NCI-H2171 (cell line): ENCODE measurements around the gene TNFRSF1A.
"Not testable (repeated sequence)": the region's sequence is repeated elsewhere in the genome, so short reads cannot be mapped to it uniquely, and the experiment has no call there.

Source experiments
- DNase-seq: peaks from one replicate; lab custom pipeline; 2025; lab: John Stamatoyannopoulos, UW

The TNFRSF1A gene

DNA sequence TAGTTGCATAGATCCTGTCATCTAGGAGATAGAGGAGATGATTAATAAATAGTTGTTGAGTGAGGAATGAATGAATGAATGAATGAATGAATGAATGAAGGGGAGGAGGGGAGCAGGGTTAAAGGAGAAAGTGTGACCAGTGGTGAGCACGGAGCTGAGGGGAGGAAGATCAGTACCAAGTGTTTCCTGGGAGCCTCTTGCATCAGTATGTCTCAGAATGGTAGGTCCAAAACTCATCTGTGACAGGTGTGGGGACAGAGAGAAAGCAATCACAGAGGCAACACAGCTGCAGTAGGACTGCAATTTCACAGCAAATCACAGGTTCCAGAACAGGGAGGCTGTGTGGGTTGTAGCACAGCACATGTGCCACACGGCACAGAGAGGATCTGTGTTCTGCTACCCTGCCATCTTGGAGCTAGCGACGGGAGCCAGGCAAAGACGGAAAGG lies 14.5 kb upstream of the TNFRSF1A start:
- no peak for DNase-seq

DNA sequence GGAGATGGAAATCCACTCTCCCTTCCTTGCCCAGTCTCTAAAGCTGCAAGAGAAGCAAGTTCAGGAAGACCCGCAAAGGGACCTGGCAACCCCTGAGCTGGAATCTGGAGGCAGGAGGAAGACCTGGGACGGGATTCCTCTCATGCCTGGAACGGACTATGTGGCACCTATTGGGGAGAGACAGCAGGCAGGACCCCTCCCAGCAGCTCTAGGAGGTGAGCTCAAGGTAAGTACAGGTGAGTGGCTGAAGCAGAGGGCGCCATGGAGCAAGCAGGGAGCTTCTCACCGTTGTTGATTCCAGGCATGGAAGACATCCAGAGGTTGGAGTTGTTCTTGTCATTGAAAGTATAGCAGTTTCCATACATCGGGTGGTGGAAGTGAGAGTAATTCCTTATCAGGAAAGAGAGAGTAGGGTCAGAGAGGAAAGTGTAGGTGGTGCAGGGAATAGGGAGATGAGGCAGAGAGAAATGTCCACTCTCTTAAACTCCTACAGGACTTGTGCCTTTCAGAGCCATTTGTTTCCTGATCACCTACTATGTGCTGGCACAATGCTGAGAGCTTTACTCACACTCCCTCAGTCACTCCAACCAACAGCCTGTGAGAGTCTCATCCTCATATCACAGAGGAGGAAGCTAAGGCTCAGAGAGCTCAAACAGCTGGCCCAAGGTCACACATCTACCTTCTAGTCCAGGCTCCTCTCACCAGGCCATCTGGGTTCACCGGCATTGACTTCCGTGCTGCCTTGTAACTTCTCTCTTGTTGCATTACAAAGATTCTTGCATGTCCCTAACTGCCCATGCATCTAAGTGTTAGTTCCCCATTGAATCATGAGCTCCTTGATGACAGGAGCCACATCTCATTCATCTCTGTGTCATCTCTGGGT lies 13.9 kb upstream of the TNFRSF1A start:
- DNase-seq, result no peak

DNA sequence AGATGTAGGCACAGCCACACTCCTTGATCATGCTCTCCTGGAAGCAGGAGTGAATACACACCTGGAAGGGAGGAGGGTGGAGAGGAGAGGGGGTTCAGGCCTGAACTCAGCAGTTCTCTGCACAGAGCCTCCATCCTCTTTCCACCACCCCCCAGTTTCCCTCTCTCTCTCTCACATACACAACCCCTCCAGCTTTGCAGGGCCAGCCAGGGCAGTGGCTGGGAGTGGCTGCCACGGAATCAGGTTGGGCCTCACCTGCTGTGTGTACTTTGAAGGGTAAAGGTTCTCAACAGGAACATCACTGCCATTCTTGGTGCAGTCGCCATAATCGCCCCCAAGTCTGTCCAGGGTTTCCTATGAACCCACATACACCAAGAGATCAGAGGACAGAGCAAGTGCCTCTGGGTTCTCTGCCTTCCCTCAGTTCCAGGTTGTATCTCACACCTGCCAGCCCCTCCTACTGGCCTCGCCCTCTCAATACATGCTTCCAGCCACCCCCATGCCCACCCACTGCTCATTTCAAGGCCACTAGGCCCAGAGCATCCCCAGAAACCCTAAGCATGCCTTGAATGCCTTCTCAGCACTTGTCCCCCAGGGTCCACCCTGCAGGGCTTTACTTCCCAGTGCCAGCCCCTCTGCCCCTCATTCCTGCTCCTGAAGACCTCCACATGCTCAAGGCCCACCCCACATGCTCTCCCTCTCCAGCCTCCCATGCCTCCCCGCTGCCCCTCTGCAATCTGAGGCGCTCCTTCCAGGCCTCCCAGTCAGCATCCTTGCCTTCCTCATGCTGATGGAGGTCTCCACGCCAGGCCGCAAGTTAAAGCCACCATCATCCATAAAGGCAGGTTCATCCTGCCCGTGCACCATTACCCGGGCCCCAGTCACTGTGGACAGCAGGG lies 12.9 kb upstream of the TNFRSF1A start:
- DNase-seq, result no peak

DNA sequence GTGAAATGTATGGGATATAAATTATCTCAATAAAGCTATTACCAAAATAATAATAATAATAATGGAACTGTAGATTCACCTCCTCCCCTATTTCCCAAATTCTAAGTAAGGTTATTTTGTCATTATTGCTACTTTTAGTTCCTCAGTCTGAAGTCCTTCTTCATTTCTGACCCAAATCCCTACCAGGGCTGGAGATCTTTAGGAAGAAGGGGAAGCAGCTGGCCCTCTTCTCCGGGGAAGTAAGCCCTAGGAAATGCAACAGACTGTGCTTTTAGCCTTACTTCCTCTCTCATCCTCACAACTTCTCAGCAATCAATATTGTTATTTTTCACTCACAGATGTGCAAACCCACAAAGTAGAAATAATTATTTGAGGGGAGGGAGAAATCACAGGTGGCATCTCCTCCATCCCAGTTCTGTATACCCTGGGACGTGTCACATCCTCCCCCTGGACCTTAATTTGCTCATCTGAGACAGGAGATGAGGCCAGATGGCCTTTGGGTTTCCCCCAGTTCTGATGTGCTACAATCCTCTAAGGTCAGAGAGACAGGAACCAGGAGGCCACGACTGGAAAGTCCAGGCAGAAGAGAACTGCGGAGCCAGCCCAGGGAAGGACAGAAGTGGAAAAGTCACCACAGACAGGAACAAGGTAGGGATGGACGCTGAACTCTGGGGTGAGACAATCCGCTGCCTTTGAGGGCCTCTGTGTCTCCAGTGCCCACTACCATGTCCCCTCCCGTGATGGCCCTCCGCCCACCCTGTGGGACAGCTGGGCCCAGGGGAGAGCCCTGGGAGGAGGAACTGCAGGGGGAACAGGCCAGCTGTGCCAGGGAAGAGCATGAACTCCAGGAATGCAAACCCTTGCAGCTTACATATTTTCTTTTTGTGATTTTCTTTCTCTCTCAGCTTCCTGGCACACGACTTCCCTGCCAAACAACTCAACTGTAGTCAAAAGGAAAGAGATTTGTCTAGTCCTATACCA lies 10.6 kb upstream of the TNFRSF1A start:
- DNase-seq, result no peak

DNA sequence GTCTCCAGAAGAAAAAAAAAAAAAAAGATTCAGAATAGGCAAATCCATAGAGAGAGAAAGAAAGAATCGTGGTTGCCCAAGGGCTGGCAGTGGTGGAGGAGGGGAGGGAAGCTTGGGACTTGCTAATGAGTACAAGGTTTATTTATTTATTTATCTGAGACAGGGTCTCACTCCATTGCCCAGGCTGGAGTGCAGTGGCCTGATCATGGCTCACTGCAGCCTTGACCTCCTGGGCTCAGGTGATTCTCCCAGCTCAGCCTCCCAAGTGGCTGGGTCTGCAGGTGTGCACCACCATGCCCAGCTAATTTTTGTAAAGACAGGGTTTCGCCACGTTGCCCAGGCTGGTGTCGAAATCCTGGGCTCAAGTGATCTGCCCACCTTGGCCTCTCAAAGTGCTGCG lies 9.7 kb upstream of the TNFRSF1A start:
- DNase-seq, result no peak

DNA sequence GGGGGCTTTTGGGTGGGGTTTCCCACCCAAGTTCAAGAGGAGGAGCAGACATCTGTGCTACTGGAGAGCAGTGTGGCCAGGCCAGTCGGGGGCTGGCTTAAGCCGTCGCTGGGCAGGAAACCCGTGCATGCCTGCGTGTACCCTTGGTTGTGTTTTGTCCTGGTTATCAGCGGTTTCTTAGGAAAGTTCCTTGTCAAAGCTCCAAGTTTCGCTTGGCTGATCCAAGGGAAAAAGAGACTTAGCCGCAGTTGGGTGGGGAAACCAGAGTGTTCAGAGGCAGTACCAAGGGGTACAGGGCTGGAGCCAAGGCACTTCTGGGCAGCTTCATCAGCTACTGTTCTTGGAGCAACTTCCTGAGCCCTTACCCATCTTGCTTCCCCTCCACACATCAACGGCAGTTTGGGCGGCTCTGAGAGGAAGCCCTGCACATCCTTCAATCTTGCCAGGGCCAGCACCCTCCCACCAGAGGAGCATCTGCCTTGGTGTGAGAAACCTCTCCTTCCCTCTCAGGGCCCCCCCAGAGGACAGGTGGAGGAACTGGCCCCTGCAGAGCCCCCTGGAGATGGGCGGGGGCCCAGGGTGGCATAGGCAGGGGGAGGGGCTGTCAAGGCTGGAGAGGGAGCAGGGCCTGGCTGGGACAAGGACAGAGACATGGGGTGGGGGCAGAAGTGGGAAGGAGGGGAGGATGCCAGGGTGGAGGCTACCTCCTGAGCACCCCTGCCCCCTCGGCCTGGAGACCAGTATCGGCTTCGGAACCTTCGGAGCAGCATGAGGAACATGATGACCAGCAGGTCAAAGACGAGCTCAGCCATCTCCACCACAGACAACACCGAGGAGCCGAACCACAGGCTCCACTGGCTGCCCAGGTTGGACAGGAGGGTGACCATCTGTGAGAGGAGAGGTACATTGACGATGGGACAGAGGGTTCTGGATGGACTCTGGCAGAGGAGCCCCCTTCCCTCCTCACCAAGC lies 5.8 kb upstream of the TNFRSF1A start:
- no peak for DNase-seq

DNA sequence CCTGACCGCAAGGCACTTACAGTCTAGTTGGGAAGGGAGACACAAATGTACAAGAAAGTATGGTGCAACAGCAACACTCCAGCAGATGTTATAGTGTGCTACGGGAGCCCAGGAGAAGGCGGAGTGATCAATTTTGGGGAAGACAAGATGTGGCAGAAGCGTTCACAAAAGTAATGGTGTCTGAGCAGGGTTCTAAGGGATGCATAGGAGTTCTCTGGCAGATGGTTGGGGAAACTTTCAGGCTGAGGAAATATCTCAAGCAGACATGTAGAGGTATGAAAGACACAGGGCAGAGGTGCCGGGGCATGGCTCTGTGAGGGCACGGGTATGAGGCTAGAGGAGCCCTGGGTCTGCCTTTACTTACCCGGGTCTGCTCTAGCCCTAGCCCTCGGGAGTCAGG lies 5.1 kb upstream of the TNFRSF1A start:
- no peak for DNase-seq

DNA sequence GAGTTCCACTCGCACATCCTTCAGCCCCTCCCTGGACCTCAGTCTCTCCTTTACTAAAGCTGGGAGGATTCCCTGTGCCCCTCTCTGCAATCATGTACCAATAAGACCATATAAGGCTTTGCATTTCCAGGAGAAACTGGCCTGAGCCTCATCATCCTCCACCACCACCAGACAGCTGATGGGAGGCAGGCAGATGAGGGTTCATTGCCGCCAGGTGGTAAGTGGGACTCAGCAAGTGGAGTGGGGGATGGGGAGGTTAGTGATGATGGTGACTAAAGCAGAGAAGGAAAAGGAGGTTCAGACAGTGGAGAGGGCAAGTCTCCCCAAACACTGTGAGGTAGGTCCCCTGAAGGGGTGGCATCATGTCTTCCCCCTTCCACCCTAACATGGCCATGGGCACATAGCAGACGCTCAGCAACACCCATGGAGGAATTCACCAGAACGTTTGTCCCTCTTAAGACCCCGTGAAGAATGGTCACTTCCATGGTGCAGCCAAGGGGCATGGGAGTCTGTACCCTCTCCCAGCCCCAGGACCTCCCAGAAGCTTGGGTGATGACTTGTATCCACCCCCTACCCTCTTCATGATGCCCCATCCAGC lies 4.5 kb upstream of the TNFRSF1A start:
- DNase-seq, result no peak

DNA sequence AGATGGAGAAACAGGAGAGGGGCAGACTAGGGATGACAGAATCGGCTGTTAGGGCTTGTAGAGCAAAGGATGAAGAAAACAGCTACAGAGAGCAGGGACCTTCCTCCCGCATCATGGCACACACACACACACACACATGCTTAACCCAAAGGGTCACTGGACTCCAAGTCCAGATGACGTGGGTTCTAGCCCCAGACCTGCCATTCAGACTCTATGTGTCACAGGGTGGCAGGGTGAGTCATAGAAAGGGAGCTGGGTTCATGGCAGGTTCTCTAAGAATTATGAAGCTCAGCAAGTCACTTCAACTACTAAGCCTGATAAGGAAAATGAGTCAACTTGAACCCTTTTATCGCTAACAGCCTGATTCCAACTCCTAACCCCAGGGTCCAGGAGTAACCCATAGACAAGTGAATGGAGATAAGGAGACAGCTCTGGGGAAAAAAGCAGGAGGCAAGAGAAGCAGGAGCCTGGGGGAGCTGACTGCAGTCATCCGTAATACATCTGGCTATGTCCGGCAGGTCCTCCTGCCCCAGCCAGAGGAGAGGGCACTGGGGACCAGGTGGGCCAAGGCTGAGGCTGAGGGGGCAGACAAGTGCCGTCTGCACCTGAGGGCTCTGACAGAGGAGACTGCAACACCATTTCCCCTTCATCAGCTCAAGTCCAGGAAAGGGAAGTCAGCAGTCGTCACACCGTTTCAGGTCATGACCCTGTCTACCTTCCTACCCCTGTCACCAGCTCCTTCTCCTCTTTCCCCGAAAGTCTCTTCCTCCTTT lies 3.6 kb upstream of the TNFRSF1A start:
- DNase-seq, result no peak

DNA sequence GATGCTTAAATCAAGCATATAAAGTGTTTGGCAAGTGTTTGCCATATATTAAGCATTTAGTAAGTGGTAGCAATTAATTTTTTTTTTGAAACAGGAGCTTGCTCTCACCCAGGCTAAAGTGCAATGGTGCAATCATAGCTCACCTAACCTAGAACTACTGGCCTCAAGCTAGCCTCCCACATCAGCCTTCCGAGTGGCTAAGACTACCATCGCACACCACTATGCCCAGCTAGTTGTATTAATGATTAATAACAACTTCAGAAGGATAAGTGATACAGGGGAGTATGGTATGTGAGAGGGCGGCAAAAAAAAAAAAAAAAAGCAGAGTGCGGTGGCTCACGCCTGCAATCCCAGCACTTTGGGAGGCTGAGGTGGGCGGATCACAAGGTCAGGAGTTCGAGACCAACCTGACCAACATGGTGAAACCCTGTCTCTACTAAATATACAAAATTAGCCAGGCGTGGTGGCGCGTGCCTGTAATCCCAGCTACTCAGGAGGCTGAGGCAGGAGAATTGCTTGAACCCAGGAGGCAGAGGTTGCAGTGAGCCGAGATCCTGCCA lies 2.3 kb upstream of the TNFRSF1A start:
- not testable (repeated sequence) for DNase-seq

DNA sequence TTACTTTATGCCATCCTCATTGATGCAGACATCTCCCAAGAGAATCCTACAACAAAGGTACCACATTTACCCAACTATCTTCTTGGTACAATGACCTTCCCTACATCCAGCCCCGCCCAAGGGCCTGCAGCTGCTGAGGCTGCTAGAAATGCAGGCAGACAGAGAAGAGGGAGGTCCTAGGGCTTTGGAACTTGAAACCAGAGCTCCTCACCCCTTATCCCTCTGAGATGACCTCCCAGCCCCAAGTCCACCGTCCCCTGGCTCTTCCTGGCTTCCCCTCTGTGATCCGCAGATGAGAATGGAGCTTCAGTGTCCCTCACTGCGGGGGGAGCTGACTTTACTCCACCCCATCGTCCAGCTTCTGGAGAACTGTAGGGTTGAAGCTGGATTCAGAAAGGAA lies 1.6 kb upstream of the TNFRSF1A start:
- no peak for DNase-seq

DNA sequence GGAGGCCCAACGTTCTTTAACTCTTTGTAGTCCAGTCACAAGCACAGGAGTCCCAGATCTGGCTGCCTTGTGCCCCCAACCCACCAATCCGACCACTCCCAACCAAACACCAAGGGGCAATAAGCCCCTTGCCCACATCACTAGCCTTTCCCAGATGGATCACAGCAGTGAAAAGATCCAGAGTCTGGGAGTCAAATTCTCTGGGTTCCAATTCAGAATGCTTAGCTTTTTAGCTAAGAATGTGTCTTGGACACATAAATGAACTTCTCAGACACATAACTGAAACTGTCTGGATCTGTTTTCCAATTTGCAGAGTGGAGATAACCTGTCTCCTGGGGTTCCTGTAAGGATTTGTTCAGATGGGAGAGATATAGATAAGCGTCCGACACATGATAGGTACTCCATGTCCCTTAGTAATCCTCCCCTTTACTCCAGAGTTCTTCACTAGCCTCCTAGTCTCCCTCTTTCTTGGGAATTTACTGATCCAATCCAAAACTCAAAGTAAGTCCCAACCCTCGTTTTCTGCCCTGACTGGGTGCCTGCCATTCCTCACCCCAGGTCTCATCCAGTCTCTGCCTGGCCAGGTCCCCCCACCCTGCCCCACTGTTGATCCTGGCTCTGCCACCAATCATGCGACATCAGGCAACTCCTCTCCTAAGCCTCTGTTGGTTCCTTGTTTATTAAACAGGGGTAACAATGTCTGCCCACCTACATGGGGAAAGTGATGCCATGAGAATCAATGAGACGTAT lies 439 bp upstream of the TNFRSF1A start:
- DNase-seq, result no peak

DNA sequence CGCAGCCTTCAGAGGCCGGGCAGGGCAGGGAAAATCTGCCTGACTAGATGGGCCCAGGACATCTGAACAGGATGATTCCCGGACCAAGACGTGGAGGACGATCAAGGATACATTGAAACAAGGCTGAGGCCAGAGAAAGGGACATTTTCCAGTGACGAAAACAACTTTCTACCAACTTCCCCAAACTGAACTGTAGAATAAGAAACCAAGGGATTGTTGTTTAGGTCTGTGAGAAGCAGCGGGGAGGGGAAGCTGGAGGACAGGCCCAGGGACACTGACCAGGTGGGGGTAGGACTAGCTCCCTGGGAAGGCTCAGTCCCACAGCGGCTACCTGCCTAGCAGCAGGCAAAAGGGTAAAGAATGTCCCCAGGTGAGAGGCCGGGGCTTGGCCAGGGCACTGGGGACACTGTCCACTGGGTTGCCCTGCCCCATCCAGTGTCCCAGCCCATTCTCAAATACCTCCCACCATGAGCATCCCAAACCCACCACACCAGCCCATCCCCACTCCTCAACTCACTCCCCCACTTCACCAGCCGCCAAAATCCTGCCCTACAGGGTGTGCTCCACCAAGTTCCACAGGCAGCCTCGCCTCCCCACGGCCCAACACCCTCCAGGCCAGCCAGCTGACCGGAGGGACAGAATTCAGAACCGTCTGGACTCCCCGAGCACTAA lies 995 bp downstream of the TNFRSF1A start:
- DNase-seq, result no peak

DNA sequence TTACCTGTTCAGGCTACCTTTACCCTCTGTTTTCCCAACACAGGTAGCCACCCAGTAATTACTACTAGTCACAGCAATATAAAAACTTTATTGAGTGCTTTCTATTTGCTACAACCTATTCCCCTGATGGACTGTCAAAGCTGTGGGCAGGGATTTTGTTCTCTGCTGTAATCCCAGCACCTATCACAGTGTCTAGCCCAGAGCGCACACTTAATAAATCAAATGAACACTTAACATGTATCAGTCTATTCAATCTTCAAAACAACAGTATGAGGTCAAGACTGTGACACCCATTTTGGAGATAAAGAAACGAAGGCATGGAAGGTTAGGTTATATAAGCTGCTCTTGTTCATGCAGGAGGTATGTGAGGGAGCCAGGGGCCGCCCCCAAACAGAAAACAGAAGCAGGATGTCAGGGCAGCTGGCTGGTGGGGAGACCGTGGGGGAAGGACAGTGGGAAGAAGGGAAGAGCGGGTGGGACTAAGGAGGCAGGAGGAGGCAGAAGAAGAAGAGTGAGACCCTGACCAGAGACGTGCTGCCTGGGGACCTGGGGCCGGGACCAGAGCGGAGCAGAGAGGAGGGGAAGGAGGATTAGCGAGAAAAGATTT lies 1.7 kb downstream of the TNFRSF1A start:
- no peak for DNase-seq

DNA sequence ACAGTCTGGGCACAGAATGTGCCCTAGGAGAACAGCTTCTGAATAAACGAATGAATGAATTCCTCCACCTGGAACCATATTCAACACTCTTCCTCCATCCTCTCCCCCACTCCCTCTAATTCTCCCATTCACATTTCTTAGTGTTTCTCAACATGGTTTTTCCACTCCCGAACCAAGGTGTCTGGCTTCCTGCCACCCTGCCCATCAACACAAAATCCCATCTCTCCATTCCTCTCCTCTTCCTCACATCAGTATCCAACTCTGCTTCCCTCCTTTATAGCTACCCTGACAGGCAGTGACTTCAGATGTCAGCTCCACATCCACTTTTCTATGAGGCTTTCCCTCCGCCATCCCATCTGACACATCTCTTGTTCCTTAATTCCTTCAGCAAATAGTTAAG lies 2.9 kb downstream of the TNFRSF1A start:
- DNase-seq, result no peak

DNA sequence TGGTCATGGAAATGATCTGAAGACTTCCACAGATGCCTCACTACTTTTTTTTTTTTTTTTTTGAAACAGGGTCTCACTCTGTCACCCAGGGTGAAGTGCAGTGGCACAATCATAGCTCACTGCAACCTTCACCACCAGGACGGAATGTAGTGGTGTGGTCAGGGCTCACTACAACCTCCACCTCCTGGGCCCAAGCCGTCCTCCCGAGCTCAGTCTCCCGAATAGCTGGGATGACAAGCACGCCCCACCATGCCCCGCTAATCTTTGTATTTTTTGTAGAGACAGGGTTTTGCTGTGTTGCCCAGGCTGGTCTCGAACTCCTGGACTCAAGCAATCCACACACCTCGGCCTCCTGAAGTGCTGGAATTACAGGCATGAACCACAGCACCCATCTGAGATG lies 3.3 kb downstream of the TNFRSF1A start:
- DNase-seq, result not testable (repeated sequence)

DNA sequence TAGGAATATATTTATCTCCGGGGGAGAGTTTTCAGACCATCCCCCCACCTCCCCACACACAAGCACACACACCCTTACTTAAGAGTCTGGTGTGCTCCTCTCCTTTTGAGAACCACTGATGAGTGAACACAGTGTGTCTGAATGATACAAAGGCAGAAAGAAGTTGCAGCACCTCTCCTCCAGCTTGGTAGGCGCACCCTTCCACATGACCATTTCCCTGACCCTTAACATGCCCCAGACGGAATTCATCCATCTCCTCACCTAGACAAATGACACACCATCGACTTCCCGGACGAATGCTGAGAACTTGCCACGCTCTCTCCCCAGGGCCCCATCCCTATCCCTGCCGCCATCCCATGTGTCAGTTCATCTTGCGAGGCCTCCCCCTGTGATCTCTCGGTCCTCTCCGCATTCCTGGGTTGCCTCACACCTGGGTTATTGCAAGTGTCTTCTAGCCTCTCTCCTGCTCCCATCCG lies 3.9 kb downstream of the TNFRSF1A start:
- no peak for DNase-seq
